ENCODE results near the gene PLD3.

GRCh38 chr19:40425450-40426287 is 77.2 kb downstream of the PLD3 start, which contains the start of gene SERTAD1:
- peak; percentile 71 for TF ChIP-seq POLR2A (IDR thresholded peaks at IDR 0.05; ENCODE audit: extremely low read depth, insufficient read length)
- TF ChIP-seq CTCF (IDR thresholded peaks at IDR 0.05; ENCODE audit: low read depth, low read length): peak; percentile 38
- peak; percentile 27; the same call in 1 of the 2 replicates for TF ChIP-seq MAX (IDR thresholded peaks at IDR 0.05; ENCODE audit: low read depth, low read length)
